Tibial artery (tissue), 4 donors: ENCODE measurements around the gene TEK.

Experiments used
- DNase-seq, 2 donors: peaks; one replicate each; pipeline ENCODE4 v3.0.0-alpha.2; 2019
- H3K27ac ChIP-seq, 2 donors: fragments of 200-600 bp; sonication (generic) in 1 of 2; 1 replicate in 1 of 2; 2 replicates in 1 of 2; pipeline ENCODE4 v1.5.1; 2018 to 2019; ENCODE audit warnings: mild to moderate bottlenecking in 1 of 2
- H3K27me3 ChIP-seq, 2 donors: fragments of 200-600 bp; sonication (generic) in 1 of 2; one replicate each; pipeline versions ENCODE4 v1.5.1 to v1.6.0; 2016 to 2019
- H3K36me3 ChIP-seq, 3 donors: fragments of 200-600 bp; sonication (generic) in 2 of 3; one replicate each; pipeline ENCODE4 v1.5.1; 2016 to 2019; ENCODE audit warnings: mild to moderate bottlenecking in 2 of 3
- H3K4me1 ChIP-seq, 4 donors: fragments of 200-600 bp; sonication (generic) in 2 of 4; 1 replicate in 3 of 4; 2 replicates in 1 of 4; pipeline ENCODE4 v1.5.1; 2016 to 2019
- H3K4me3 ChIP-seq, 2 donors: fragments of 200-600 bp; sonication (generic) in 1 of 2; 1 replicate in 1 of 2; 2 replicates in 1 of 2; pipeline ENCODE4 v1.5.1; 2018 to 2019; ENCODE audit warnings: mild to moderate bottlenecking in 2 of 2
- H3K9me3 ChIP-seq, 3 donors: fragments of 200-600 bp; sonication (generic) in 1 of 3; one replicate each; pipeline ENCODE4 v1.5.1; 2016 to 2019
- intact Hi-C: fragments of 100-400 bp; cut with DNase I; formaldehyde crosslinking; loops from one replicate; pipeline ENCODE4 v1.15.0; 2023; ENCODE audit warnings: low total_unique reads
- TF ChIP-seq, protein P1 (sequence below), 2 experiments: fragments of 200-600 bp in 1 of 2; fragments of 450-650 bp in 1 of 2; IDR thresholded peaks; one replicate each; pipeline ENCODE4 v1.5.1; 2017 to 2019; ENCODE audit warnings: antibody characterized with exemption in 2 of 2, mild to moderate bottlenecking in 1 of 2, moderate library complexity in 1 of 2

TEK gene

DNA sequence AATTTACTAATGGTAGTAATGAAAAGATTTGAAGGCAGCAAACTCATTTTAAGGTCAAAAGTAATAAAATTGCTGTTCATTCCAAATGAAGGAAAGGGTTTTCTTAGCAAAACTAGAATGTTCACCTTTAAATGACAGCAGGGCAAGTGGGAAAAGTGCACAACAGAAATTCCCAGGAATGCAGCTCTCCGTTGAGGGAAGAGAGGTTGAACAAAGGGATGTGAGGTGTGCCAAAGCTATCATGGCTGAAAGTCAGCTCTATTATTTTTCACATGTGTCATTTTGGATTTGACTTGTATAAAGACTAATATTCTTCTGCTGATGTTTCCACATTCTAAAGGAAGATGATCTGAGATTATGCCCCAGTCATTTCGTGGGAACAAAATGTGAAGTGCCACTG is 51.6 kb downstream of the TEK start:
- intact Hi-C loops = no loop called here
- TF ChIP-seq, protein P1, sequence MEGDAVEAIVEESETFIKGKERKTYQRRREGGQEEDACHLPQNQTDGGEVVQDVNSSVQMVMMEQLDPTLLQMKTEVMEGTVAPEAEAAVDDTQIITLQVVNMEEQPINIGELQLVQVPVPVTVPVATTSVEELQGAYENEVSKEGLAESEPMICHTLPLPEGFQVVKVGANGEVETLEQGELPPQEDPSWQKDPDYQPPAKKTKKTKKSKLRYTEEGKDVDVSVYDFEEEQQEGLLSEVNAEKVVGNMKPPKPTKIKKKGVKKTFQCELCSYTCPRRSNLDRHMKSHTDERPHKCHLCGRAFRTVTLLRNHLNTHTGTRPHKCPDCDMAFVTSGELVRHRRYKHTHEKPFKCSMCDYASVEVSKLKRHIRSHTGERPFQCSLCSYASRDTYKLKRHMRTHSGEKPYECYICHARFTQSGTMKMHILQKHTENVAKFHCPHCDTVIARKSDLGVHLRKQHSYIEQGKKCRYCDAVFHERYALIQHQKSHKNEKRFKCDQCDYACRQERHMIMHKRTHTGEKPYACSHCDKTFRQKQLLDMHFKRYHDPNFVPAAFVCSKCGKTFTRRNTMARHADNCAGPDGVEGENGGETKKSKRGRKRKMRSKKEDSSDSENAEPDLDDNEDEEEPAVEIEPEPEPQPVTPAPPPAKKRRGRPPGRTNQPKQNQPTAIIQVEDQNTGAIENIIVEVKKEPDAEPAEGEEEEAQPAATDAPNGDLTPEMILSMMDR (IDR thresholded peaks at IDR 0.05) = no peak

DNA sequence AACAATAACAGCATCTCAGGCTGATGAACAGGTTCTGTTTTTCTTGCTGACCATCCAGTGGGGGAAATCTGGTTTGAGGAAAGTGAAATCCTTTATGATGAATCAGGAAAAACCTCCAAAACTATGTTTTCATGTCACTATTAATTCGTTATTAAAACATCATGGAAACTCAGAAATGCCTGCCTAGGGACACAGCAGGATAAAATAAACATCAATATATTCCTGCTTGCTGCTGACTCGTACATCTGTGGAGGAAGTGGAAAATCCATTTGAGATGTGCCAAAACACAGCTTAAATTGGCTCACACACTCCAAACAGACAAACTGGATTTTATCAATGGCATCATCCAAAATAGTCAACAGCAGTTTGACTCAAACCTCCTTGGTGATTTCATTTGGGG is 53.0 kb downstream of the TEK start:
- peaks cover 0 to 6% (median 0%) of the 10 kb centered on the region in 4 donors for H3K4me1 ChIP-seq
- H3K9me3 ChIP-seq = no peaks in the 10 kb centered on the region
- no peak for DNase-seq
- intact Hi-C loops = no loop called here
- H3K36me3 ChIP-seq = no peaks in the 10 kb centered on the region
- TF ChIP-seq, protein P1 (IDR thresholded peaks at IDR 0.05) = no peak
- H3K27me3 ChIP-seq = no peaks in the 10 kb centered on the region
- H3K27ac ChIP-seq = no peak overlapping the region
- no peak overlapping the region for H3K4me3 ChIP-seq

More for the DNA sequence above, 51.6 kb downstream of the TEK start:
- Histone ChIP-seq H3K9me3 (no peaks in the 10 kb centered on the region), H3K36me3 (no peaks in the 10 kb centered on the region), H3K27me3 (no peaks in the 10 kb centered on the region), H3K4me3 (no peak overlapping the region), H3K4me1 (peaks cover 0 to 6% (median 0%) of the 10 kb centered on the region in 4 donors), H3K27ac (no peak overlapping the region)
- no peak for DNase-seq

DNA sequence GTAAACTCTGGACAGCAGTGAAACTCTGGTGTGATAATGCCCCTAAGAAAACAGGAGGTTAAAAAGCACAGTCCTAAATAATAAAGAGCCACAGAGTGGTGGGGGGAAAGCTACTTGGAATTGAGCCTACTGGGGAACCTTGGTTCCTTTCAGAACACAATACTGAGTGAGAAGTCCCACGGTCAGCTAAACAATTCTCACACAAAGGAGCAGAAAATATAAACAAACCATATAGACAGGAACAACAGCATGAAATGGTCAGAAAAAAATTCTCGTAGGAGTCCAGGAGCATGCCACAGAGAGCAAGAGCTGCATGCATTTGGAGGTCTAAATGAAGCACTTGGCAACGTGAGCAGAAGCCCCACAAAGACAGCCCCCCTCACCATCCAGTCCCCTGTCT is 56.0 kb downstream of the TEK start:
- Histone ChIP-seq H3K27me3 (no peaks in the 10 kb centered on the region), H3K36me3 (no peaks in the 10 kb centered on the region), H3K4me3 (no peak overlapping the region), H3K9me3 (peaks cover 0 to under 1% (median 0%) of the 10 kb centered on the region in 3 donors), H3K4me1 (peaks cover 0 to 6% (median 0%) of the 10 kb centered on the region in 4 donors), H3K27ac (no peak overlapping the region)
- DNase-seq = no peak
- intact Hi-C loops = no loop called here
- TF ChIP-seq, protein P1 (IDR thresholded peaks at IDR 0.05) = no peak

DNA sequence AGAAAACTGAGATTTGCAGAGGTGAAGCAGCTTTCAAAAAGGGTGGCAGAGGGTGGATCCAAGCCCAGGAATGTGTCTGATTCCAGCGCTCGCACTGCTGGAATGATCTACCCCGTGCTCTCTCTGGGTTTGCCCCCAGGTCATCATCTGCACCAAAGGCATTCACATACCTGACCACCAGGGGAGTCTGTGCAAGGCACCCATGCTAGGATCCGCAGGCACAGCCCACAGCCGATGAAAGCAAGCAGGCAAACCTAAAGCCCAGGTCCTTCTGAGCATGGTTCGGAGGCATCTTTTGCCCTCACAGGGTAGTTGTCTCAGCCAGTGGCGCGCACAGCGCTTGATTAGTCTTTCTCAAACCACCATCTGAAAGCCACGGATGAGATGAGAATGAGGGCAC is 56.6 kb downstream of the TEK start:
- DNase-seq = no peak
- Histone ChIP-seq H3K9me3 (peaks cover 0 to 3% (median 0%) of the 10 kb centered on the region in 3 donors), H3K4me3 (no peak overlapping the region), H3K36me3 (no peaks in the 10 kb centered on the region), H3K27ac (no peak overlapping the region), H3K27me3 (no peaks in the 10 kb centered on the region), H3K4me1 (peaks cover 0 to 6% (median 0%) of the 10 kb centered on the region in 4 donors)
- TF ChIP-seq, protein P1 (IDR thresholded peaks at IDR 0.05) = no peak
- intact Hi-C loops = no loop called here

DNA sequence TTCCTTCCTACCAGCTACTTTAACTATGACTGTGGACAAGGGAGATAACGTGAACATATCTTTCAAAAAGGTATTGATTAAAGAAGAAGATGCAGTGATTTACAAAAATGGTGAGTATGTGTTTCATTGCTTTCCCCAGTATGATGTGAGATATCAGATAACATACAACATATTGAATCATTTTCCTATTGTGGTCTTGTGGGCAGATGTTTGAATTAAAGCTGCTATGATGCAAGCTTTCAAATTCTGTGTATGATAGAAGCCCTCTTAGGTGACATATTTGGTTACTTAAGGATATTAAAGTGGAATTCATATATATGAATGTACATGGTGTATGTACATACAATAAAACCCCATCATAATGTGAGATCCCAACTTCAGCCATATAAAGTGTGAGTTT is 59.5 kb downstream of the TEK start:
- Histone ChIP-seq H3K36me3 (no peaks in the 10 kb centered on the region), H3K27me3 (no peaks in the 10 kb centered on the region), H3K4me1 (no peaks in the 10 kb centered on the region), H3K9me3 (peaks cover 0 to 3% (median 0%) of the 10 kb centered on the region in 3 donors), H3K27ac (no peak overlapping the region), H3K4me3 (no peak overlapping the region)
- DNase-seq = no peak
- TF ChIP-seq, protein P1 (IDR thresholded peaks at IDR 0.05) = no peak
- intact Hi-C loops = no loop called here

DNA sequence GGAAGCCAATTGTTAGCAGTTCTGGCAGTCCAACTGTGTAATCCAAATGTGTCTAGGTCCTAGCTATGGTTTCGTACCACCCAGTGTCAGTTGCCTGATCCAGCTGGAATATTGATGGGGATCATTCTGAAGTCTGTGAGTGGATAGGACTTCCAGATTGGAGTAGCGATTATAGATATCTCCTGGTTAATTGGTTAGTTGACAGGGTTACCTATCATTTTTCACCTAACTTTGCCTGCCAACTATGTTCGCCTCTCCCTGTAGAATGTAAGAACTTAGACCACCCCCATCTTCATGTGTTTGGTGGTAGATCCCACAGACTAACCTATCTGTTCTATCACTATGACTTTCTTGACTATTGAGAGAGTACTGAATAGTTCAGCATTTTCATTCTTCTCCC is 59.9 kb downstream of the TEK start:
- Histone ChIP-seq H3K9me3 (peaks cover 0 to 3% (median 0%) of the 10 kb centered on the region in 3 donors), H3K4me3 (no peak overlapping the region), H3K27ac (no peak overlapping the region), H3K4me1 (no peaks in the 10 kb centered on the region), H3K36me3 (no peaks in the 10 kb centered on the region), H3K27me3 (no peaks in the 10 kb centered on the region)
- intact Hi-C loops = no loop called here
- TF ChIP-seq, protein P1 (IDR thresholded peaks at IDR 0.05) = no peak
- DNase-seq = no peak
